ENCODE measurements around the gene EPHA6. TPM values are rescaled to one million over a fixed set of nuclear protein-coding genes. Genes with fewer than 3 reads are reported as not detected.

The EPHA6 gene
- total RNA-seq, 1 experiment from 2014 or later, result 1.2 TPM

- CTCF ChIA-PET, result no interaction called here
- Histone ChIP-seq H4K20me1 (ENCODE audit: insufficient read depth) (no peaks in the 10 kb centered on the region), H3K9me2 (ENCODE audit: insufficient read depth) (0 out of 2 replicates have a peak, but pooled peaks cover 2% of the 10 kb centered on the region), H2AFZ (no peak overlapping the region), H3K27ac (no peak overlapping the region), H3K36me3 (ENCODE audit: low read depth) (no peaks in the 10 kb centered on the region), H3K9me3 (ENCODE audit: insufficient read depth, low read depth) (no peaks in the 10 kb centered on the region), H3F3A (ENCODE audit: insufficient read depth, low read depth) (no peaks in the 10 kb centered on the region), H3K4me1 (replicated peaks; ENCODE audit: insufficient read depth) (no peaks in the 10 kb centered on the region), H3K4me3 (no peak overlapping the region), H3K27me3 (ENCODE audit: insufficient read depth, low read depth) (no peaks in the 10 kb centered on the region), H3K4me2 (no peak overlapping the region), H3K79me2 (ENCODE audit: low read depth) (no peaks in the 10 kb centered on the region)
- BruUV-seq (replicated peaks), result no TSS peak
- intact Hi-C loops (cut with micrococcal nuclease; ENCODE audit: unreplicated experiment), result no loop called here
- TF ChIP-seq EZH2 (IDR thresholded peaks at IDR 0.05; ENCODE audit: low read depth) (no peak), CTCF (conservative IDR thresholded peaks at IDR 0.05) (no peak)
- POLR2A ChIA-PET (ENCODE audit: unreplicated experiment), result no interaction called here
- DNase-seq, result no peak
Observed at GRCh38 chr3:97306226-97306625, 491.8 kb downstream of the EPHA6 start.

- Histone ChIP-seq H3K27ac (no peak overlapping the region), H3K4me2 (no peak overlapping the region), H3K9me3 (ENCODE audit: insufficient read depth, low read depth) (no peaks in the 10 kb centered on the region), H3K27me3 (ENCODE audit: insufficient read depth, low read depth) (no peaks in the 10 kb centered on the region), H3K9me2 (ENCODE audit: insufficient read depth) (peaks cover 9% of the 10 kb centered on the region; the same call in 1 of the 2 replicates), H3K4me3 (no peak overlapping the region), H3F3A (ENCODE audit: insufficient read depth, low read depth) (no peaks in the 10 kb centered on the region), H3K79me2 (ENCODE audit: low read depth) (no peaks in the 10 kb centered on the region), H2AFZ (no peak overlapping the region; the same call in 1 of the 2 replicates), H4K20me1 (ENCODE audit: insufficient read depth) (no peaks in the 10 kb centered on the region), H3K4me1 (replicated peaks; ENCODE audit: insufficient read depth) (no peaks in the 10 kb centered on the region), H3K36me3 (ENCODE audit: low read depth) (no peaks in the 10 kb centered on the region)
- POLR2A ChIA-PET (ENCODE audit: unreplicated experiment), result no interaction called here
- no TSS peak for BruUV-seq (replicated peaks)
- TF ChIP-seq CTCF (conservative IDR thresholded peaks at IDR 0.05) (no peak), EZH2 (IDR thresholded peaks at IDR 0.05; ENCODE audit: low read depth) (no peak)
- intact Hi-C loops (cut with micrococcal nuclease; ENCODE audit: unreplicated experiment), result no loop called here
- no peak for DNase-seq
- CTCF ChIA-PET, result no interaction called here
Observed at GRCh38 chr3:97338375-97338774, 524.0 kb downstream of the EPHA6 start.

GRCh38 chr3:97340940-97341339, 526.5 kb downstream of the EPHA6 start:
- Histone ChIP-seq H3K27me3 (ENCODE audit: insufficient read depth, low read depth) (no peaks in the 10 kb centered on the region), H3K27ac (no peak overlapping the region), H3K79me2 (ENCODE audit: low read depth) (no peaks in the 10 kb centered on the region), H3K36me3 (ENCODE audit: low read depth) (no peaks in the 10 kb centered on the region), H3F3A (ENCODE audit: insufficient read depth, low read depth) (no peaks in the 10 kb centered on the region), H2AFZ (no peak overlapping the region), H3K4me2 (no peak overlapping the region), H4K20me1 (ENCODE audit: insufficient read depth) (no peaks in the 10 kb centered on the region), H3K4me3 (no peak overlapping the region), H3K9me3 (ENCODE audit: insufficient read depth, low read depth) (no peaks in the 10 kb centered on the region), H3K9me2 (ENCODE audit: insufficient read depth) (peaks cover 9% of the 10 kb centered on the region; the same call in 1 of the 2 replicates), H3K4me1 (replicated peaks; ENCODE audit: insufficient read depth) (no peaks in the 10 kb centered on the region)
- POLR2A ChIA-PET (ENCODE audit: unreplicated experiment), result no interaction called here
- DNase-seq, result no peak
- intact Hi-C loops (cut with micrococcal nuclease; ENCODE audit: unreplicated experiment), result no loop called here
- CTCF ChIA-PET, result interaction anchor here (0.7 kb wide), 1 partner anchor 24 kb away, joined by 3 read pairs; no protein-coding TSS in a partner anchor
- TF ChIP-seq CTCF (conservative IDR thresholded peaks at IDR 0.05), result no peak
- no peak for TF ChIP-seq EZH2 (IDR thresholded peaks at IDR 0.05; ENCODE audit: low read depth)
- no TSS peak for BruUV-seq (replicated peaks)
